ENCODE results near the gene TMEM63A.

GRCh38 chr1:225892307-225892706 is 10.1 kb upstream of the TMEM63A start:
- TF ChIP-seq CTCF (IDR thresholded peaks at IDR 0.05) (no peak), POLR2A (IDR thresholded peaks at IDR 0.05) (no peak), POLR2AphosphoS5 (IDR thresholded peaks at IDR 0.05) (no peak)

Data from breast epithelium (tissue), 3 donors.